Stimulated activated CD8-positive, alpha-beta memory T cell treated with anti-CD3 and anti-CD28 coated beads, Interleukin-2, amount 100 ng/mL, for 1 hour (primary cell): ENCODE results near the gene RYR1.
"Not testable (repeated sequence)": the region's sequence is repeated elsewhere in the genome, so short reads cannot be mapped to it uniquely, and the experiment has no call there.

Source experiments
- DNase-seq, 2 donors: peaks; one replicate each; pipeline ENCODE4 v3.0.0-alpha.2; 2020; ENCODE audit warnings: low read depth in 2 of 2

RYR1 gene

GRCh38 chr19:38616265-38616664, 182.8 kb downstream of the RYR1 start:
- no peak for DNase-seq

GRCh38 chr19:38617283-38617763, 183.8 kb downstream of the RYR1 start:
- DNase-seq: no peak

- DNase-seq: peak in 1 of 2 donors; percentile 49
Measured at GRCh38 chr19:38617764-38618589, 184.5 kb downstream of the RYR1 start, which contains the start of gene MAP4K1. TSS of gene MAP4K1 (minus strand) at chr19:38617953. CDS start at chr19:38617895, 58 bp downstream.

GRCh38 chr19:38618590-38619360, 185.3 kb downstream of the RYR1 start, which contains the start of gene EIF3K:
TSS of gene EIF3K (plus strand) at chr19:38619188. CDS start at chr19:38619269, 81 bp downstream.
- peak; percentile 93 to 96 for DNase-seq

DNA sequence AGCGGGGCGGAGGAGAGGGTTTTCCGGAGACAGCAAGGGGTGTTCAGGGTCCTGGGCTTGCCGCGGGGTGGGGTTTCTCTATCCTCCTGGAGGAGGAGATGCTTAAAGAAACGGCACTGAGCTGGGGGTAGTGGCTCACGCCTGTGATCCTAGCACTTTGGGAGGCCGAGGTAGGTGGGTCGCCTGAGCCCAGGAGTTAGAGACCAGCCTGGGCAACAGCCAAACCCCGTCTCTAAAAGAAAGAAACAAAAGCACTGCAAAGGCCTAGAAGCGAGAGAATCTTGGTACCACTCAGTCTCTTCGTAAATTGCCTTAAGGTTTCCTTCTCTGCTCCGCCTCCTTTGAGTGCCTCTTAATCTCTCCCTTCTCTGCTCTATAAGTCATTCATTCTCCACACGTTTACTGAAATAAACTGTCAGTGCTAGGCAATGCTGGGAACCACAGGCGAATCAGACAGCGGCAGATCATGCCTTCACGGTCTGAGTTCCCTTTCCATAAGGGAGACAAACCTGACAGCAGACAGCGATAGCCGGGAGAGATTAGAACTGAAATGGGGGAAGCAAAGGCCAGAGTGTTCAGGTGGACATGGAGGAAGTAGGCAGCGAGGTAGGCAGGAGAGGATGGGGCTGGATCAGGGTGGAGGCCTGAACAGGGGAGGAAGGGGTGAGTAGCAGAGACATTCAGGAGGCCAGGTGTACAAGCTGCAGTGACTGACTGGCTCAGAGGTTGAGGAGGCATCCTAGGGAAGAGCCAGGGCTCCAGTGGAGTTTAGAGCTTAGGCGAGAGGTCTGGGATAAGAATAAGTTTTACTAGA, 186.1 kb downstream of the RYR1 start:
- no peak for DNase-seq

DNA sequence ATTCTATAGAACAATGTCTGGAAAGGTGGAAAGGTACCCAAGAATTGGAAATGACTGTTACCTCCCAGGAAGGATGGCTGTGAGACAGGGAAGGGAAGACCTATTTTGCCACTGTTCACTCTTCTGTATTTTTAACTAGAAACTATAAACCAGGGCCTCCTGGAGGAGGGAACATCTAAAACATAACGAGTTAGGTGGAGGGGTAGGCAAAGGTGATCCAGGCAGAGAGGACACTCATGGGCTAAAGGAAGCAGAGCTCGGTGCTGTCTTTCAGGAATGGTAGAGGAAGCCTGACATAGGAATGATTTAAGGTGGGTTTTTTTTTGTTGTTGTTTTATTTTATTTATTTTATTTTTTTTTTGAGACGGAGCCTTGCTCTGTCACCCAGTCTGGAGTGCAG, 191.3 kb downstream of the RYR1 start:
- no peak for DNase-seq

GRCh38 chr19:38626401-38626800, 192.9 kb downstream of the RYR1 start:
- no peak for DNase-seq

GRCh38 chr19:38629568-38629967, 196.1 kb downstream of the RYR1 start:
- no peak for DNase-seq

DNA sequence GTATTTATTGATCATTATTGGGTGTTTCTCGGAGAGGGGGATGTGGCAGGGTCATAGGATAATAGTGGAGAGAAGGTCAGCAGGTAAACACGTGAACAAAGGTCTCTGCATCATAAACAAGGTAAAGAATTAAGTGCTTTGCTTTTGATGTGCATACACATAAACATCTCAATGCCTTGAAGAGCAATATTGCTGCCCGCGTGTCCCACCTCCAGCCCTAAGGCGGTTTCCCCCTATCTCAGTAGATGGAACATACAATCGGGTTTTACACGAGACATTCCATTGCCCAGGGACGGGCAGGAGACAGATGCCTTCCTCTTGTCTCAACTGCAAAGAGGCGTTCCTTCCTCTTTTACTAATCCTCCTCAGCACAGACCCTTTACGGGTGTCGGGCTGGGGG, 197.8 kb downstream of the RYR1 start:
- DNase-seq: not testable (repeated sequence)

DNA sequence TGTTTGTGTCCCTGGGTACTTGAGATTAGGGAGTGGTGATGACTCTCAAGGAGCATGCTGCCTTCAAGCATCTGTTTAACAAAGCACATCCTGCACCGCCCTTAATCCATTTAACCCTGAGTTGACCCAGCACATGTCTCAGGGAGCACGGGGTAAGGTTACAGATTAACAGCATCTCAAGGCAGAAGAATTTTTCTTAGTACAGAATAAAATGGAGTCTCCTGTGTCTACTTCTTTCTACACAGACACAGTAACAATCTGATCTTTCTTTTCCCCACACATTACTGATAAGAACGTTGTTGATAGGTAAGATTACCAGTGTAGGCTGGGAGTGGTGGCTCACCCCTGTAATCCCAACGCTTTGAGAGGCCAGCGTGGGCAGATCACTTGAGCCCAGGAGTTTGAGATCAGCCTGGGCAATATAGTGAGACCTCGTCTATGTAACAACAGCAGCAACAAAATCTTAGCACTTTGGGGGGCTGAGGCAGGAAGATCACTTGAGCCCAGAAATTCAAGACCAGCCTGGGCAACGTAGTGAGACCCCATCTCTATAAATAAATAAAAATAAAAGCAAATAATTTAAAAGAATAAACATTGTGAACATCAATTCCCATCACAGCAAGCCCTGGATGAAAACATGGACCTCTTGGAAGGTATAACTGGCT, 198.5 kb downstream of the RYR1 start:
- not testable (repeated sequence) for DNase-seq

- DNase-seq: no peak
Measured at GRCh38 chr19:38632476-38633213, 199.2 kb downstream of the RYR1 start.

GRCh38 chr19:38634757-38635482, 201.4 kb downstream of the RYR1 start:
- DNase-seq: peak; percentile 46 to 47

- DNase-seq: no peak
Measured at GRCh38 chr19:38635483-38636399, 202.2 kb downstream of the RYR1 start.
